SK-N-DZ (cell line): ENCODE data around the gene TDRD5.

ENCODE experiments used
- small RNA-seq, 2 experiments: library from RNA; depleted of rRNA; stranded (forward); fragments of <200 nt; gene quantifications; one replicate each; pipeline ENCODE3, GENCODE V24; 2014

Gene TDRD5

Small RNA genes within 50 kb of the gene (small RNA-seq; reads per million reads assigned to genes)
- 0.21 to 0.40 reads per million in 2 experiments for gene RNU5F-2P
